ENCODE results near the gene CLOCK.

Gene CLOCK

GRCh38 chr4:55382488-55383003, 164.2 kb downstream of the CLOCK start:
- TF ChIP-seq USF1 (IDR thresholded peaks at IDR 0.05), result no peak
- TF ChIP-seq RAD21 (IDR thresholded peaks at IDR 0.05; ENCODE audit: low read depth), result no peak
- TF ChIP-seq EGR1 (IDR thresholded peaks at IDR 0.05), result no peak
- TF ChIP-seq NFIC (IDR thresholded peaks at IDR 0.05), result no peak

- no peak for TF ChIP-seq YY1 (IDR thresholded peaks at IDR 0.05; ENCODE audit: low read depth)
- no peak for TF ChIP-seq TEAD4 (IDR thresholded peaks at IDR 0.05)
- TF ChIP-seq TCF12 (IDR thresholded peaks at IDR 0.05; ENCODE audit: low read depth), result no peak
- no peak for TF ChIP-seq CREB1 (IDR thresholded peaks at IDR 0.05; ENCODE audit: low read depth)
These were observed 165.2 kb downstream of the CLOCK start for GRCh38 chr4:55381502-55381901.

- no peak for TF ChIP-seq CREB1 (IDR thresholded peaks at IDR 0.05; ENCODE audit: low read depth)
- TF ChIP-seq TEAD4 (IDR thresholded peaks at IDR 0.05), result no peak
- TF ChIP-seq REST (IDR thresholded peaks at IDR 0.05; ENCODE audit: low read depth), result no peak
- TF ChIP-seq EP300 (IDR thresholded peaks at IDR 0.05; ENCODE audit: borderline replicate concordance), result no peak
These were observed 166.1 kb downstream of the CLOCK start for GRCh38 chr4:55380576-55380975.

- TF ChIP-seq EGR1 (IDR thresholded peaks at IDR 0.05) (no peak), TEAD4 (IDR thresholded peaks at IDR 0.05) (0 out of 2 replicates have a peak, but pooled peaks have one; percentile 11), USF1 (IDR thresholded peaks at IDR 0.05) (no peak)
These were observed 167.9 kb downstream of the CLOCK start for GRCh38 chr4:55378617-55379467.

Data from Ishikawa (cell line).